Naive thymus-derived CD4-positive, alpha-beta T cell (primary cell): ENCODE measurements around the gene PCDHB14. TPM values are rescaled to one million over a fixed set of nuclear protein-coding genes. Genes with fewer than 3 reads are reported as not detected.
"Not testable (repeated sequence)": the region's sequence is repeated elsewhere in the genome, so short reads cannot be mapped to it uniquely, and the experiment has no call there.

Experiments used
- ATAC-seq: fragments of 150-1000 bp; cut with Tn5 transposase; 2 replicates; pipeline ENCODE4 v1.10.0; 2021; ENCODE audit warnings: mild to moderate bottlenecking, moderate library complexity
- CTCF ChIA-PET: fragments of 350-600 bp; sonication (Branson Sonifier 250); formaldehyde crosslinking; loops from one replicate; lab custom pipeline; 2021; ENCODE audit warnings: antibody characterized with exemption; lab: Charles Lee
- POLR2A ChIA-PET: fragments of 350-600 bp; sonication (Branson Sonifier 250); formaldehyde crosslinking; loops from one replicate; lab custom pipeline; 2021; ENCODE audit warnings: antibody characterized with exemption, inconsistent platforms; lab: Charles Lee
- DNase-seq, 9 donors: peaks; one replicate each; pipeline versions ENCODE4 v3.0.0 to v3.0.0-alpha.2; 2020 to 2022; ENCODE audit warnings: mixed read lengths in 1 of 9
- H3K27ac ChIP-seq: one replicate; pipeline ENCODE4 v1.7.0; 2013; ENCODE audit warnings: mild to moderate bottlenecking, low read depth, low read length, moderate library complexity
- H3K27me3 ChIP-seq, 2 donors: one replicate each; pipeline ENCODE4 v1.7.0; 2013; ENCODE audit warnings: low read length in 2 of 2, mild to moderate bottlenecking in 2 of 2, moderate library complexity in 2 of 2; ENCODE audit not compliant: control insufficient read depth in 2 of 2, insufficient read depth in 2 of 2
- H3K36me3 ChIP-seq, 3 experiments: 1 replicate in 2 of 3; 2 replicates in 1 of 3; pipeline ENCODE4 v1.7.0; 2013; ENCODE audit warnings: low read length in 3 of 3, mild to moderate bottlenecking in 3 of 3, moderate library complexity in 1 of 3; ENCODE audit not compliant: insufficient read depth in 3 of 3, control insufficient read depth in 2 of 3
- H3K4me1 ChIP-seq, 2 donors: one replicate each; pipeline ENCODE4 v1.7.0; 2013; ENCODE audit warnings: low read length in 2 of 2, mild to moderate bottlenecking in 2 of 2, moderate library complexity in 1 of 2; ENCODE audit not compliant: control insufficient read depth in 2 of 2, insufficient read depth in 2 of 2
- H3K4me3 ChIP-seq: 2 replicates; pipeline ENCODE4 v1.7.0; 2013; ENCODE audit warnings: mild to moderate bottlenecking, low read length
- H3K9me3 ChIP-seq, 3 experiments: 1 replicate in 2 of 3; 2 replicates in 1 of 3; pipeline ENCODE4 v1.7.0; 2013; ENCODE audit warnings: low read length in 3 of 3; ENCODE audit not compliant: control insufficient read depth in 2 of 3
- H3K27ac Mint-ChIP-seq, 9 donors: one replicate each; pipeline ENCODE4 v1.8.0; 2020 to 2022; ENCODE audit warnings: mixed read lengths in 9 of 9, mild to moderate bottlenecking in 8 of 9, moderate library complexity in 5 of 9, inconsistent platforms in 2 of 9
- H3K27me3 Mint-ChIP-seq, 5 donors: one replicate each; pipeline ENCODE4 v1.8.0; 2021 to 2022; ENCODE audit warnings: mixed read lengths in 5 of 5, mild to moderate bottlenecking in 1 of 5
- H3K36me3 Mint-ChIP-seq, 5 donors: one replicate each; pipeline ENCODE4 v1.8.0; 2020 to 2022; ENCODE audit warnings: mixed read lengths in 5 of 5, mild to moderate bottlenecking in 3 of 5, inconsistent platforms in 1 of 5
- H3K4me1 Mint-ChIP-seq, 7 donors: one replicate each; pipeline ENCODE4 v1.8.0; 2020 to 2022; ENCODE audit warnings: mixed read lengths in 7 of 7, mild to moderate bottlenecking in 3 of 7, inconsistent platforms in 1 of 7
- H3K4me3 Mint-ChIP-seq, 10 donors: one replicate each; pipeline ENCODE4 v1.8.0; 2020 to 2022; ENCODE audit warnings: mild to moderate bottlenecking in 10 of 10, mixed read lengths in 10 of 10, moderate library complexity in 6 of 10, inconsistent platforms in 2 of 10
- H3K9me3 Mint-ChIP-seq, 11 donors: one replicate each; pipeline ENCODE4 v1.8.0; 2020 to 2022; ENCODE audit warnings: mixed read lengths in 11 of 11, mild to moderate bottlenecking in 4 of 11, inconsistent platforms in 1 of 11, moderate library complexity in 1 of 11
- intact Hi-C, 2 donors: fragments of 100-400 bp; cut with micrococcal nuclease; formaldehyde crosslinking; loops; one replicate each; pipeline ENCODE4 v1.15.1; 2023
- polyA plus RNA-seq, 2 donors: library from polyadenylated mRNA; unstranded; fragments of 300-500 nt; fragmentation: Illumina TruSeq; gene quantifications; one replicate each; pipeline ENCODE4 v1.2.3, GENCODE V29; 2021
- total RNA-seq, 6 experiments: library from RNA in 5 of 6; stranded (reverse) in 5 of 6; gene quantifications; 1 replicate in 5 of 6; 2 replicates in 1 of 6; pipeline ENCODE4 v1.2.3 and lab custom pipeline; 2021 to 2026

PCDHB14 gene
- total RNA-seq, result not detected
- not detected for polyA plus RNA-seq
- not detected for total RNA-seq (lab: John Stamatoyannopoulos, UW)

GRCh38 chr5:141223112-141223783 lies at the start of gene PCDHB14:
TSS of gene PCDHB14 (plus strand) at chr5:141223343. CDS start at chr5:141223506, 163 bp downstream.
- Mint-ChIP-seq H3K27me3 (peaks cover 2 to 83% (median 67%) of the 10 kb centered on the region in 5 donors), H3K9me3 (peaks cover 4 to 90% (median 28%) of the 10 kb centered on the region in 11 donors), H3K36me3 (peaks cover 0 to 31% (median 0%) of the 10 kb centered on the region in 5 donors), H3K27ac (no peak within 1 kb of the TSS), H3K4me1 (peaks cover 0 to 9% (median 0%) of the 10 kb centered on the region in 7 donors), H3K4me3 (peak within 1 kb of the TSS in 5 of 10 donors; percentile 37 to 65 (median 52))
- POLR2A ChIA-PET, result interaction anchor here (0.7 kb wide), 1 partner anchor 64 kb away, joined by 5 read pairs; no protein-coding TSS in a partner anchor
- H3K4me1 ChIP-seq, result no peaks in the 10 kb centered on the region
- ATAC-seq (no peak), DNase-seq (peak in 1 of 9 donors; percentile 7)
- H3K9me3 ChIP-seq, result peaks cover 0 to 20% (median 4%) of the 10 kb centered on the region in 3 experiments
- no peak within 1 kb of the TSS for H3K27ac ChIP-seq
- CTCF ChIA-PET, result interaction anchor here (0.5 to 1.3 kb wide), 3 partner anchors 23 to 341 kb away, joined by 3 read pairs; no protein-coding TSS in a partner anchor
- H3K4me3 ChIP-seq, result no peak within 1 kb of the TSS
- intact Hi-C loops, result loop anchor here (1.0 kb wide), 2 partner anchors 335 to 341 kb away; no protein-coding TSS in a partner anchor
- H3K36me3 ChIP-seq, result no peaks in the 10 kb centered on the region
- peaks cover 0 to 5% of the 10 kb centered on the region in 2 donors for H3K27me3 ChIP-seq

GRCh38 chr5:141174291-141175104 lies 48.6 kb upstream of the PCDHB14 start:
- H3K36me3 ChIP-seq, H3K4me1 Mint-ChIP-seq, POLR2A ChIA-PET, H3K4me1 ChIP-seq, ATAC-seq, H3K27me3 ChIP-seq, H3K4me3 ChIP-seq, intact Hi-C loops, H3K27ac ChIP-seq, DNase-seq, CTCF ChIA-PET, H3K4me3 Mint-ChIP-seq: not testable (repeated sequence)
- peak overlapping the region in 1 of 9 donors; percentile 13 for H3K27ac Mint-ChIP-seq
- H3K27me3 Mint-ChIP-seq, result peaks cover 0 to 40% (median 28%) of the 10 kb centered on the region in 5 donors
- peaks cover 0 to 17% (median 0%) of the 10 kb centered on the region in 3 experiments for H3K9me3 ChIP-seq
- peaks cover 0 to 15% (median 0%) of the 10 kb centered on the region in 5 donors for H3K36me3 Mint-ChIP-seq
- H3K9me3 Mint-ChIP-seq, result peaks cover 0 to 41% (median 10%) of the 10 kb centered on the region in 11 donors

- Histone ChIP-seq H3K36me3 (no peaks in the 10 kb centered on the region), H3K27me3 (peaks cover 0 to 9% of the 10 kb centered on the region in 2 donors), H3K4me1 (no peaks in the 10 kb centered on the region), H3K9me3 (peaks cover 0 to 17% (median 0%) of the 10 kb centered on the region in 3 experiments), H3K4me3 (no peak overlapping the region), H3K27ac (no peak overlapping the region)
- Mint-ChIP-seq H3K27me3 (peaks cover 0 to 34% (median 23%) of the 10 kb centered on the region in 5 donors), H3K27ac (no peak overlapping the region), H3K36me3 (peaks cover 0 to 15% (median 0%) of the 10 kb centered on the region in 5 donors), H3K9me3 (peaks cover 0 to 40% (median 14%) of the 10 kb centered on the region in 11 donors), H3K4me1 (peaks cover 0 to 6% (median 5%) of the 10 kb centered on the region in 7 donors), H3K4me3 (no peak overlapping the region)
- ChIA-PET CTCF (no interaction called here), POLR2A (no interaction called here)
- intact Hi-C loops, result no loop called here
- ATAC-seq, result no peak
- DNase-seq, result no peak
Observed at GRCh38 chr5:141175933-141176332, 47.2 kb upstream of the PCDHB14 start.

DNA sequence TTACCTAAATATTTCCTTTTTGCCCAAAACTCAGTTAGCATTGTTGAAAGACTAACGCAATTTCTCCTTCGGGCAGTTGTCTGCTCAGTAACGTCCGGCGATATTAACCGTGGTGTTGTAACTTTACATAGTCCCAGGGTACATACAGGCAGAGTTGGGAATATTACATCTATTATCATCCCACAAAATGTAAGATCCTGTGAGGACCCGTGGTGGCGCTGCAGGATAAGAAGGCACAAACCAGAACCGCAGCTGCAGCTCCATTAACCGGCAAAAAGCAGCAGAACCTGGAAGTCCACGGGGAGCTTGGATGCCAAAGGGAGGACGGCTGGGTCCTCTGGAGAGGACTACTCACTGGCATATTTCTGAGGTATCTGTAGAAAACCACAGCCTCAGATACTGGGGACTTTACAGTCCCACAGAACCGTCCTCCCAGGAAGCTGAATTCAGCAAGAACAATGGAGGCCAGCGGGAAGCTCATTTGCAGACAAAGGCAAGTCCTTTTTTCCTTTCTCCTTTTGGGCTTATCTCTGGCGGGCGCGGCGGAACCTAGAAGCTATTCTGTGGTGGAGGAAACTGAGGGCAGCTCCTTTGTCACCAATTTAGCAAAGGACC lies 45.5 kb upstream of the PCDHB14 start, which contains the start of gene PCDHB8:
Gene PCDHB8 (plus strand): TSS at position 214 of the 615 bp plus-strand sequence. CDS start 245 bp downstream, at position 459.
- intact Hi-C loops, H3K4me1 ChIP-seq, H3K36me3 ChIP-seq, H3K27ac Mint-ChIP-seq, H3K4me1 Mint-ChIP-seq, ATAC-seq, H3K4me3 Mint-ChIP-seq, DNase-seq, H3K27me3 ChIP-seq, H3K4me3 ChIP-seq, H3K27ac ChIP-seq: not testable (repeated sequence)
- Mint-ChIP-seq H3K9me3 (peaks cover 3 to 45% (median 20%) of the 10 kb centered on the region in 11 donors), H3K27me3 (peaks cover 0 to 40% (median 31%) of the 10 kb centered on the region in 5 donors), H3K36me3 (peaks cover 0 to 16% (median 6%) of the 10 kb centered on the region in 5 donors)
- CTCF ChIA-PET, result interaction anchor here (1.1 to 1.5 kb wide), 2 partner anchors 9 to 335 kb away, joined by 3 read pairs; partner anchors contain the start of gene PCDHB9
- peaks cover 0 to 17% (median 0%) of the 10 kb centered on the region in 3 experiments for H3K9me3 ChIP-seq
- POLR2A ChIA-PET, result interaction anchor here (1.0 kb wide), 1 partner anchor 386 kb away, joined by 4 read pairs; no protein-coding TSS in a partner anchor

GRCh38 chr5:141179371-141179770 lies 43.8 kb upstream of the PCDHB14 start:
- H3K36me3 ChIP-seq, H3K27me3 ChIP-seq, intact Hi-C loops, H3K27ac ChIP-seq, ATAC-seq, H3K4me1 ChIP-seq, H3K4me3 ChIP-seq, H3K4me3 Mint-ChIP-seq, POLR2A ChIA-PET, DNase-seq, H3K27ac Mint-ChIP-seq, H3K4me1 Mint-ChIP-seq: not testable (repeated sequence)
- peaks cover 0 to 13% (median 0%) of the 10 kb centered on the region in 3 experiments for H3K9me3 ChIP-seq
- Mint-ChIP-seq H3K9me3 (peaks cover 7 to 42% (median 18%) of the 10 kb centered on the region in 11 donors), H3K27me3 (peaks cover 0 to 36% (median 34%) of the 10 kb centered on the region in 5 donors), H3K36me3 (peaks cover 5 to 22% (median 11%) of the 10 kb centered on the region in 5 donors)
- CTCF ChIA-PET, result interaction anchor here (0.6 kb wide), 1 partner anchor 145 kb away, joined by 4 read pairs; no protein-coding TSS in a partner anchor
